GM19238 (cell line): ENCODE results near the gene UXT.
"Not testable (repeated sequence)": the region's sequence is repeated elsewhere in the genome, so short reads cannot be mapped to it uniquely, and the experiment has no call there.

Experiments
- DNase-seq: peaks from one replicate; pipeline ENCODE4 v3.0.0; 2011; ENCODE audit warnings: low spot score; ENCODE audit not compliant: insufficient read length

Gene UXT

GRCh38 chrX:47618923-47619485 lies 40.0 kb downstream of the UXT start:
- no peak for DNase-seq

GRCh38 chrX:47614618-47615017 lies 44.4 kb downstream of the UXT start:
- DNase-seq: no peak

- no peak for DNase-seq
Observed at GRCh38 chrX:47613082-47613481, 45.9 kb downstream of the UXT start.

GRCh38 chrX:47612418-47612817 lies 46.6 kb downstream of the UXT start:
- DNase-seq: no peak

GRCh38 chrX:47611926-47612325 lies 47.1 kb downstream of the UXT start:
- no peak for DNase-seq

- DNase-seq: no peak
Observed at GRCh38 chrX:47611489-47611888, 47.5 kb downstream of the UXT start.

GRCh38 chrX:47610511-47610910 lies 48.5 kb downstream of the UXT start:
- DNase-seq: no peak

GRCh38 chrX:47608130-47608810 lies 50.7 kb downstream of the UXT start:
- DNase-seq: no peak

GRCh38 chrX:47607091-47607490 lies 51.9 kb downstream of the UXT start:
- no peak for DNase-seq

GRCh38 chrX:47605024-47605423 lies 54.0 kb downstream of the UXT start:
- DNase-seq: no peak

- DNase-seq: not testable (repeated sequence)
Observed at GRCh38 chrX:47603125-47603524, 55.9 kb downstream of the UXT start.
